HG02642 (cell line): ENCODE data around the gene SLC12A5.
"Not testable (repeated sequence)": the region's sequence is repeated elsewhere in the genome, so short reads cannot be mapped to it uniquely, and the experiment has no call there.

Experiments
- ATAC-seq: cut with Tn5 transposase; IDR thresholded peaks from one replicate; pipeline ENCODE4 v1.9.1; 2021; ENCODE audit warnings: mild to moderate bottlenecking; ENCODE audit not compliant: unreplicated experiment, poor library complexity

The SLC12A5 gene

DNA sequence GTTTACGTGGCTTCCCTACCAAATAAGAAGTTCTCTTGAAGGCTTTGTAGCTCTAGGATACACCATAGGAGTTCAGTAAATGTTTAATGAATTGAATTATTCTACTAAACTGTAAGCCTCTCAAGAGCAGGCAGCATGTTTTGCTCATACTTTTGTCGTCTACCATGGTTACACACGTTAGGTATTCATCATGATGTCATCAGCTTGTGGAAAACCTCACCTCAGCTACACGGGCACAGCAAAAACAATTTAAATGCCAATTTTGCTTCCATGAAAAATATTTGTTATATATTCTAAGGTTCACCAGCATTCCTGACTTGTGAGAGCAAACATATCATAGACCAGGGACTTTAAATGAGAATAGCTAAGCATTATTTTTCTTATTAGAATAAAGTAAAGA, 44.0 kb downstream of the SLC12A5 start:
- ATAC-seq = no peak

DNA sequence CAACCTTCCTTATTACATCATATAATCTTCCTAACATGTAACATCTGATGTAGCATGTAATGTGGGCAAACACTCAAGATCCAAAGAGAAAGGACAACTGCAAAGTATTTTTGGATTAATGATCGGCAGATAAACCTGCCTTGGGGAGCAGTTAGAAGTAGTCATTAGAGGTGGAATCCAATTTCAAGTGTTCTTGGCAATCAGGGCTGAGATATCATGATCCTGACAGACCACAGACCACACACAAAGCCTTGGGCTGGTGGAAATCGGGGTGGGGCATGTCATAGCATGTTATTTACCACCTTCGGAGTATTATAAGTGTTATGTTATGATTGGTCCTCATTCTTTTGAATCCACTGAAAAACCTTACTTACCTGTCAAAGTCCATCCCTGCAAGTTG, 44.4 kb downstream of the SLC12A5 start:
- ATAC-seq = no peak

DNA sequence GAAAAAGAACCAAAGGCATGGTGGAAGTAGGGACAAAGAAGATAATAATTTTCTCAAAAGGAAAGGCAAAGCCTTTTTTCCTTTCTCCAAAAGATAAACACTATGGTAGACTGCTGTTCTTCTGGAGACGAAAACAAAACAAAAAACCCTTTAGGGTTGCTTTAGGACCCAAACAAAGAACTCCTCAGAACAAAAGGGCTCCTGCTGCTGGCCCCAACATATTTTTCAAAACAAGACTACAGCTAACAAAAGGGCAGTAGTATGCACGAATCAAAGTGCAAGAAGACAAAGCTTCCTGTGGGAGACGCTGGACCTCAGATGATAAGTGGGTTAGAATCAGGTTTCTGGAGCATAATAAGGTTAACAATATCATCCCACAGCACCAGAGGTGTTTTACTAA, 45.0 kb downstream of the SLC12A5 start:
- ATAC-seq = no peak

DNA sequence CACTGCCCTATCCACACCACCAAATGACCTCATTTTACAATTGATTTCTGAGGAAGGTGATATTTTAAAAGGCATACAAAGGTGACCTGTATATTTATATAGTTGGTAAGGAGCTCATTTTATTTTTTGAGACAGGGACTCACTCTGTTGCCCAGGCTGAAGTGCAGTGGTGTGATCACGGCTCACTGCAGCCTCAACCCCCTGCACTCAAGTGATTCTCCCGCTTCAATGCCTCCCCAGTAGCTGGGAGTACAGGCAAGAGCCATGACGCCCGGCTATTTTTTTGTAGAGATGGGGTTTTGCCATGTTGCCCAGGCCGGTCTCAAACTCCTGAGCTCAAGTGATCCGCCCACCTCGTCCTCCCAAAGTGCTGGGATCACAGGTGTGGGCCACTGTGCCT, 47.8 kb downstream of the SLC12A5 start:
- no peak for ATAC-seq

DNA sequence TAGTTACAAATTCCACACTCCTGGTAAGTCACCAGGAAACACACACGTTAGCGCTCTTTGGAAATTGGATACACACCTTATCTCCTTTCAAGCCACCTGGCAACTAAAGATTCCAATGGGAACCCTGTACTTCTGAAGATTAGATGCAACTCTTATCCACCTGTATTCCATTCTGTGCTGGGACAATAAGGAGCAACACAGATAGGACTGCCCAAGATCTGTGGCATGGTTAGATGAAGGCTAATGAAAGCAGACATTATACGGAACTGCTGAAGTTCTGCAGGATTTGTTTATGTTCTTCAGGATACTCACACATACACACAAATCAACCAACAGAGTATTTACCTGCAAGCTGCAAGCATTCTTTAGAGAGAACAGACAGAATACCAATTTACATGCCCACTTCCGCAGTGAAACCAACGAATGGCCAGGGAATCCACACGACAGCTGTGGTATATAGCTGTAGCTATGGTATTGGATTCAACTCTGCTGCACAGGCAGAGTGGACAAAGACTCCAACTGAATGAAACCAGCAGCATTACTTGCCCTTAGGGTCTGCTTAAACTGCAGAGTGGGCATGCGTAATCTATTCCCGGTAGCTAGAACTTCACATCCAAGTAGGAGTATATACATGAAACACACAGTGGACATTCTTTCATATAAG, 48.8 kb downstream of the SLC12A5 start:
- ATAC-seq = no peak

DNA sequence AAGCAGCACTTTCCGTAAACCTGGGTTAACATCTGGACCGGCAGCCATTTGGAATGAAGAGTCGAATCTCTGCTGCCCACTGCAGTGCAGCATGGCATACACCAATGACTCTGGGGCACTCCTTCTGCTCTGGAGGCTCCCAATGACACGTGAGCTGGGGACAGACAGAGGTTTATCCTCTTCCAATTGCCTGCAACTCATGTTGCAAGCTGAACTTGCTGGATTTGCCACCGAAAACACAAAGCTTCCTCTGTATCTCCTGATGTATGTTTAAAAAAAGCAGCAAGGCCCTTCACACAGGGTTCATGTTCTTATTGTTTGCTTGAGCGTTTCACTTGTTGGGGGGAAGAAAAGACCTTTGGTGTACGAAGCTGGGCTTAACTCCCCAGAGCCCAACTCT, 49.9 kb downstream of the SLC12A5 start:
- no peak for ATAC-seq

DNA sequence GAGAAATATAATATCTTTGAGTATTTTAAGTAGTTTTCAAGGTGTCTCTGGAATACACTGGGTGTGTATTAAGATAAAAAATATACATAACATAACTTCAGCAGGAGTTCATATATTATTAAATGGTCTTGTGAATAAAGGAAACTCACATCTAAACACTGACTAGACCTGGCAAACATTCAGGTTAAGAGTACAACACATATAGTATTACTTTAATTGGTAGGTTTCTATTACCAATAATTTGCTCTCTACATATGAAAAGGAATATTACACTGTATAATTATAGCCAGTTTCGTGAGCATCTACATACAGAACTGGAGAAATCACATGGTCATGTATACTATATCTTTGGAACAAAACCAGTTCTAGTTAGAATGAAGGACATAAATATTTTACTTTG, 52.1 kb downstream of the SLC12A5 start:
- ATAC-seq = no peak

DNA sequence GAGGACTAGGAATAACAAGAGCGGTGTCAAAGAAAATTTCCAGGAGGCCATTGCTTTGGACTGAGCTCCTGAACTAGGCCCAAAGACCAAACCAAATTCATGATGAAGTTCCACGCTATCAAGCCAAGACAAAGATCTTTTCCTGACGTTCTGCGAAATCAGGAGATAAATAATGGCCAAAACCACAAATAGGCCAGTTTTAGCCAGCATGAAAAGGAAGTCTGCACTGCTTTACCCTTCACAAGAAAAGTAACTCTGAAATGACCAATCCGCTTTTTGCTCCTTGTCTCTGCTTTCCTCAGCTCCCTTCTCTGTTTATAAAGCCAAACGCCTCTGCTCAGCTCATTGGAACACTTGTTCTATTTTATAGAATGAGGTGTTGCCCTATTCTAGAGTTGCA, 54.1 kb downstream of the SLC12A5 start:
- ATAC-seq = no peak

DNA sequence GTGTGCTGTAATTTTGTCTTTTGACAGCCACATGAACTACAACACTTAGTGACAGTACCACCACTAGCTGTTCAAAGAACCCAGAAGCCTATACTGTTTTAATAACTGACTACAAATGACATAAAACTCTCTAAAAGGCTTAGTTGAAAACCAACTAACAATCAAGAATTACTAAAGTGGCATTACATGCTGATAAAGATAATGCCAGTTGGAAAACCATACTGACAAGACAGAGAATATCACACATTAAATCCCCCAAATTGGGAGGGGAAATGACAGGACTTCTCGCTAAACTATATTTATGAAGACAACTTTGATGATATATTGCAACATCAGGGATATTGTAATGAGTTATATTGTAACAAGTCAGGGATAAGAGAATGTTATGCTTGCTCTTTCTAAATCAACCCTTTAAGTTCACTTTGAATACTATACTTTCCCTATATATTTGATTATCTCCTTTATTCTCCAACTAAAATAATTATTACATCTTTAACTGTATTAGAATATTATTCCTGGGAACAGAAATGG, 54.6 kb downstream of the SLC12A5 start:
- no peak for ATAC-seq

DNA sequence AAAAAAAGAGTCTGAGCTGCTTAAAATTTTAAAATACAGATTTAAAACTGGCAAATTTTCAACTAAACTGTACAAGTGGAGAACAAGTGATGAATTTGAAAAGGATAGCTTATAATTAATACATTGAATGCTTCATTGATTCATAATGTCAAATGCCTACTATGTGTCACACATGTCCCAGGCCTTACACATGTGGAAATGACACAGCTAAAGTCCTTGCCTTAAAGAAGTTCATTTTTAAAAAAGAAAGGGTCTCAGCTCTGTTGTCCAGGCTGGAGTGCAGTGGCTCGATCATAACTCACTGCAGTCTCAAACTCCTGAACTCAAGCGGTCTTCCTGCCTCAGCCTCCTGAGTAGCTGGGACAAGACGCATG, 55.8 kb downstream of the SLC12A5 start:
- no peak for ATAC-seq

DNA sequence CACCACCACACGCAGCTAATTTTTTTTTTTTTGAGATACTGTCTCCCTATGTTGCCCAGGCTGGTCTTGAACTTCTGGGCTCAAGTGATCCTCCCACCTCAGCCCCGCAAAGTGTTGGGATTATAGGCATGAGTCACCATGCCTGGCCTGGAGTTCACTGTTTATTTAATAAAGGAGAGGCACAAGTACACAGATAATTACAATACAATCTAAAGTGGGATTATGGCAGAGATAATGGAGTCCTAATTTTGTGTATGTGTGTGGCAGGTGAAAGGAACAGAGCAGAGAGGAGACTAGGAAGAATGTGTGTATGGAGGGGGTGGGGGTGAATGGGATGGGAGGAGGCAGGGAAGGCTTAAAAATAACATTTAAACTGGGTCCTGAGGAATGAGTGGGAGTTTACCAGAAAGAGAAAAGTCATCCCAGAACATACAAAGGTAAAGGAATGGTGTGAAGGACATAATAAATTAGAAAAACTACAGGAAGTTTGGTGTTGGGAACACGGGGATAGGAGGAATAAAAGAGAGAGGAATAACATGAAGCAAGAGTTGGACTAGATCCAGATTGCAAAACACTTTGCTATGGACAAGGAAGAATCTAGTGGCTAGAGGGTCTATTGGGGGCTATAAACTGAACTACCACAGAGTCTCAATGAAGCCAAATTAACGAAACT, 56.3 kb downstream of the SLC12A5 start:
- ATAC-seq = no peak

DNA sequence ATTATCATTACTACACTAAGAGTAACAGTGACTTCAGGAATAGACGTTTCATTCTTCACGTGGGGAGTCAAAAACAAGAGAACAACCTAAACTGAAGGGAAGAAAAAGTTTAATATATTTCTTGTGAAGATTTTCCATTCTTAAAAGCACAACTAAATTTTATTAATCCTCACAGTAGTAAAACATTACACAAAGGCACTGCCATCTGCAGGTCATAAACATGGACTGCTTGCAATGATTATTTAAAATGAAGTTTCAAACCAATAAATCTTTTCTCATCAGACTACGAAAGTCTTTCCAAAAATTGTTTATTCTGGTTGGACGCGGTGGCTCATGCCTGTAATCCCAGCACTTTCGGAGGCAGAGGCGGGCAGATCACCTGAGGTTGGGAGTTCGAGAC, 58.1 kb downstream of the SLC12A5 start:
- no peak for ATAC-seq

DNA sequence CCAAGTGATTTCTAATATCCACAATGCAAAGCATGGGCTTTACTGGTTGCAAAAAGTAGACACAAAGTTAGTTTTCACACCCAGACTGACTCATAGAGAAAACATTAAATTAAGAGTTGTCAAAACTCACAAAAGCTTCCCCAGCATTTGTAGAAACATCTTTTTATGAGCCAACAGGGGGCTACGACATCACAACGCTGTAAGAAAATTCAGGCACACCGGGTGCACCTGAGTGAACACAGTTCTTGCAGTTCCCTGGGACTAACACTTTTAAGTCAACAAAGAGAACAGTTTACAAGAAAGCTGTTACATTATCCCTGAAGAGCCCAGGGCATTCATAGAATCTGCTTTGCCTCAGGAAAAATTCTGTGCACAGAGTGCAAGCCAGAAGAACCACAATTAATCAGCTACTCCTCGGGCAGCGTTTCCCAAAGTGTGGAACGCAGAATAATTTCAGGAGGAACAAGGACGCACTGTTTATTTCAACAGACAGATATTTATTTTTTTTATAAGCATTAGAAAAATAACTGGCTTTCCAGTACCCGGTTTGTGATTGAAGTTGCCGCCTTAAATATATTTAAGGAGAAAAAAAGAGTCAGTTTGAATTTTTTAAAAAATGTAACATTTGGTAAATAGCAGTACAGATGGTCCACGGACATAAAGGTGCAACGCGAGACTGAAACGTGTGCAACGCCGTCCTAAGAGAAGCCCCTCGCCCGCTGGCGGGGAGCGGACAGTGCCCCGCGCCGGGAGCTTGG, 59.6 kb downstream of the SLC12A5 start:
- ATAC-seq = no peak

DNA sequence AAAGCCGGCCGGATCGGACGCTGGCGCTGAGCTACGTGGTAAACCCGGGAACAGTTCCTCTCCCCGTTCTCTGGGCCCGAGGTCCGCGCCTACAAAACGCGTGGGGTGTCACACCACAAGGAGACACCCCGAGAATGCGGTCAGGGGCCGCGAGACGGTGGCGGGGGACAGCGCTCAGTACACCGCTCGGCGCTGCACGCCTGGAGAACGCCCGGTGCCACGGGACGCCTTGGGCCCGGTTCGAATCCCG, 60.1 kb downstream of the SLC12A5 start:
- peak; percentile 32 for ATAC-seq

DNA sequence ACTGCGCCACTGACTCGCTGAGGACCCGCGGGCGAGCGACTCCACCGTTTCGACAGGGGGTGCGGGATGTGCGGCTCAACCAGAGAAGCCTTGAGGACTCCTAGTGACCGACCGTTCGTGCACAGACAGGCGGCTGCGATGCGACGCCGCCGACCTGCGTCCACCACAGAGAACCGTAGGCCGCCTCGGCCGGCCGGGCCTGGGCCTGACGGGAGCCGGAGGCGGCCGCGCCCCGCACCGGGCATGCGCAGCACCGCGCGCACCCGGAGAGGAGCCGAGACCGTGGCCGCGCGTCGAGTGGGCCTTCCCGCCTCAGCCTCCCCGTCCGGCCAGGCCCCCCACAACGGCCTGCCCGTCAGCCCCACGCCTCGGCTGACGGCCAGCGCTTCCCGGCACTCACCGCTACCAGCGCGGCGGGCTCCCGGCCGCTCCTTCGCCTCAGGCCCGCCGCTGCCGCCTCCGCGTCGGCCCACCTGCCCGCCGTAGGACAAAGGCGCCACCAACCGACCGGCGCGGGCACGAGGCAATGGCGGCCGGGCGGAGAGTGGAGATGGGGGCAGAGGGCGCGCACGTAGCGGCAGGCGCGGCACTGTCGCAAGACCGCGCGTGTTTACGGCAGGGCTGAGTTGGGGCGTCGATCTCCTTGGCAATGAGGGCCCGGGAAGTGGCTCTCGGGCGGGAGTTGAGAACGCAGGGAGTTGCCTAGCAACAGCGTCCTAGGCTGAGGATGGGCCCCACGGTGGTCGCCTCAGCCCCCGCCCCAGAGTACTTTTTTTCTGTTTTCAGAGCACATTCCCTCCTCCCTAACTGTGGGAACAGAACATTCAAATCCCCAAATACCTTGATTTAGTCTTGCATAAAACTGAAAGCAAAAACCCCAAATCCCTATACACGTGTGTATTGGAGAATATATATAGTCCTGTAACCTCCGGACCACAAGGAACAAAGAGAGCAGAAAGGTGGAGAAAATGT, 60.7 kb downstream of the SLC12A5 start, which contains the start of gene NCOA5:
Gene NCOA5 (minus strand): TSS at position 546 of the 972 bp plus-strand sequence. CDS start 10,538 bp downstream, outside the sequence.
- peak; percentile 90 for ATAC-seq

DNA sequence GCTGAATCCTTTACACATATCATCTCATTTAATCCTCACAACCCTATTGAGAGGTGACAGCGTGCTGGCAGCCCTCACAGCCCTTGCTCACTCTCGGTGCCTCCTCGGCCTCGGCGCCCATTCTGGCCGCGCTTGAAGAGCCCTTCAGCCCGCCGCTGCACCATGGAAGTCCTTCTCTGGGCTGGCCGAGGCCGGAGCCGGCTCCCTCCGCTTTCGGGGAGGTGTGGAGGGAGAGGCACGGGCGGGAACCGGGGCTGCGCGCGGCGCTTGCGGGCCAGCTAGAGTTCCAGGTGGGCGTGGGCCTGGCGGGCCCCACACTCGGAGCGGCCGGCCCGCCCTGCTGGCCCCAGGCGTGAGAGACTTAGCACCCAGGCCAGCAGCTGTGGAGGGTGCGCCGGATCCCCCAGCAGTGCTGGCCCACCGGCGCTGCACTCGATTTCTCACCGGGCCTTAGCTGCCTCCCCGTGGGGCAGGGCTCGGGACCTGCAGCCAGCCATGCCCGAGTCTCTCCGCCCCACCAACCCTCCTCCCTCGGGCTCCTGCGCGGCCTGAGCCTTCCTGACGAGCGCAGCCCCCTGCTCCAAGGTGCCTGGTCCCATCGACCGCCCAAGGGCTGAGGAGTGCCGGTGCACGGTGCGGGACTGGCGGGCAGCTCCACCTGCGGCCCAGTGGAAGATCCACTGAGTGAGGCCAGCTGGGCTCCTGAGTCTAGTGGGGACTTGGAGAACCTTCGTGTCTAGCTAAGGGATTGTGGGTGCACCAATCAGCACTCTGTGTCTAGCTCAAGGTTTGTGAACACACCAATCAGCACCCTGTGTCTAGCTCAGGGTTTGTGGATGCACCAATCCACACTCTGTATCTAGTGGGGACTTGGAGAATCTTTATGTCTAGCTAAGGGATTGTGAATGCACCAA, 62.9 kb downstream of the SLC12A5 start:
- ATAC-seq = not testable (repeated sequence)

DNA sequence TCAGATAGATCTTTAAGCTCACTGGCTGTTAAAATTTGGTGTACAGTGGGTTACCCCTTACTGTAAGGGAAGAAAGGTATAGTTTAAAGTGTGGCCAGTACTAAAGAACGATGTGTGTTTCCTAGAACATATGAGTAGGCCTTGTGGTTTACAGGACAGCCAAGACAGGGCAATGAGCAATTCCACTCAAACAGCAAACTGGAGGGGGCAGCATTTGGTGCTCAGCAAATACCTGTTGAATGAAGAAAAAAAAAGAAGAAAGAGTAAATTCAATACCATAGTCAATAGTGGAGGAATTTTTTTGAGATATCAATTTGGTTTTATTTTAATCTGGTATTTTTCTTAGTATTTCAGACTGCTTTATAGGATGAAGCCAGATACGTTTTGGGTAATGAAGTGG, 64.5 kb downstream of the SLC12A5 start:
- ATAC-seq = no peak

DNA sequence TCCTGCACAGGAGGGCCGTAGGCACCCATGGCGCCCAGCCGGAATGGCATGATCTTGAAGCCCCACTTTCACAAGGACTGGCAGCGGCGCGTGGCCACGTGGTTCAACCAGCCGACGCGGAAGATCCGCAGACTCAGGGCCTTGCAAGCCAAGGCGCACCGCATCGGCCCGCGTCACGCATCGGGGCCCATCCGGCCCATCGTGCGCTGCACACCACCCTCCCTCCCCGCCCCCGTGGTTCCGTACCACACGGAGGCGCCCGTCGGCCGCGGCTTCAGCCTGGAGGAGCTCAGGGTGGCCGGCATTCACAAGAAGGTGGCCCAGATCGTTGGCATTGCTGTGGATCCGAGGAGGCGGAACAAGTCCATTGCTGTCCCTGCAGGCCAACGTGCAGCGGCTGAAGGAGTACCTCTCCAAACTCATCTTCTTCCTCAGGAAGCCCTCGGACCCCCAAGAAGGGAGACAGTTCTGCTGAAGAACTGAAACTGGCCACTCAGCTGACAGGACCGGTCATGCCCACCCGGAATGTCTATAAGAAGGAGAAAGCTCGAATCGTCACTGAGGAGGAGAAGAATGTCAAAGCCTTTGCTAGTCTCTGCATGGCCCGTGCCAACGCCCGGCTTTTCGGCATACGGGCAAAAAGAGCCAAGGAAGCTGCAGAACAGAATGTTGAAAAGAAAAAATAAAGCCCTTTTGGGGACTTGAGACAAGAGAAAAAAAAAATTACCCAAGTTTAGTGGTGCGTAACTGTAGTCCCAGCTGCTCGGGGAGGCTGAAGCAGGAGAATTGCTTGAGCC, 70.7 kb downstream of the SLC12A5 start:
- ATAC-seq = no peak

DNA sequence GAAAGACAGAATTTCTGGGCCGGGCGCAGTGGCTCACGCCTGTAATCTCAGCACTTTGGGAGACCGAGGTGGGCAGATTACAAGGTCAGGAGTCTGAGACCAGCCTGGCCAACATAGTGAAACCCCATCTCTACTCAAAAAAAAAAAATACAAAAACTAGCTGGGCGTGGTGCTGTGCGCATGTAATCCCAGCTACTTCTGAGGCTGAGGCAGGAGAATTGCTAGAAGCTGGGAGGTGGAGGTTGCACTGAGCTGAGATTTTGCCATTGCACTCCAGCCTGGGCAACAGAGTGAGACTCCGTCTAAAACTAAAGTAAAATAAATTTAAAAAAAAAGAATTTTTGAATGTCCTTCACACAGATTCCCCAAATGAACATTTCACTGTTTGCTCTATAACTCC, 71.4 kb downstream of the SLC12A5 start:
- ATAC-seq = not testable (repeated sequence)
